ENCODE results near the gene HAVCR1.

Gene HAVCR1

DNA sequence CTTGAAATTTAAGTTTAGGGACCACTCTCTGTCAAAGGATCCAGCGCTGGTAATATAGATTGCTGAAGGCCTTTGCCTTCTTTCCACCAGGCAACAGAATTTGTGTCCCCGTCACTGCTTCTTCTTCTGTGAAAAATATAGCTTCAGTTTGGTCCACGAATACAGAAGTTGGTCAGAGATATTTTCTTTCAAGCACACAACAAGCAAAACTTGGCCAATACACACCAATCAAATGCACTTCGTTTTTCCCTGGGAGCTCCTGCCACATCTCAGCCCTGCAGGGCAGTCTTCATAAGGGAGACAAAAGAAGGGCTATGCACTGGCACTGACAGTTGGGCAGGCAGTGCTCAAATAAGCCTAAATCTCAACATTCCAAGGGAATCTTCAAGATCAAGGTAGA, 27.0 kb upstream of the HAVCR1 start:
- TF ChIP-seq, protein P1, sequence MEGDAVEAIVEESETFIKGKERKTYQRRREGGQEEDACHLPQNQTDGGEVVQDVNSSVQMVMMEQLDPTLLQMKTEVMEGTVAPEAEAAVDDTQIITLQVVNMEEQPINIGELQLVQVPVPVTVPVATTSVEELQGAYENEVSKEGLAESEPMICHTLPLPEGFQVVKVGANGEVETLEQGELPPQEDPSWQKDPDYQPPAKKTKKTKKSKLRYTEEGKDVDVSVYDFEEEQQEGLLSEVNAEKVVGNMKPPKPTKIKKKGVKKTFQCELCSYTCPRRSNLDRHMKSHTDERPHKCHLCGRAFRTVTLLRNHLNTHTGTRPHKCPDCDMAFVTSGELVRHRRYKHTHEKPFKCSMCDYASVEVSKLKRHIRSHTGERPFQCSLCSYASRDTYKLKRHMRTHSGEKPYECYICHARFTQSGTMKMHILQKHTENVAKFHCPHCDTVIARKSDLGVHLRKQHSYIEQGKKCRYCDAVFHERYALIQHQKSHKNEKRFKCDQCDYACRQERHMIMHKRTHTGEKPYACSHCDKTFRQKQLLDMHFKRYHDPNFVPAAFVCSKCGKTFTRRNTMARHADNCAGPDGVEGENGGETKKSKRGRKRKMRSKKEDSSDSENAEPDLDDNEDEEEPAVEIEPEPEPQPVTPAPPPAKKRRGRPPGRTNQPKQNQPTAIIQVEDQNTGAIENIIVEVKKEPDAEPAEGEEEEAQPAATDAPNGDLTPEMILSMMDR (conservative IDR thresholded peaks at IDR 0.05; ENCODE audit: low read depth): no peak
- no peak for DNase-seq (ENCODE audit: low spot score)
- ChIA-PET CTCF (interaction anchor here (0.6 kb wide), 1 partner anchor 43 kb away, joined by 3 read pairs; no protein-coding TSS in a partner anchor), POLR2A (ENCODE audit: low non-redundant PET) (no interaction called here)
- no peak overlapping the region for H3K27ac ChIP-seq

DNA sequence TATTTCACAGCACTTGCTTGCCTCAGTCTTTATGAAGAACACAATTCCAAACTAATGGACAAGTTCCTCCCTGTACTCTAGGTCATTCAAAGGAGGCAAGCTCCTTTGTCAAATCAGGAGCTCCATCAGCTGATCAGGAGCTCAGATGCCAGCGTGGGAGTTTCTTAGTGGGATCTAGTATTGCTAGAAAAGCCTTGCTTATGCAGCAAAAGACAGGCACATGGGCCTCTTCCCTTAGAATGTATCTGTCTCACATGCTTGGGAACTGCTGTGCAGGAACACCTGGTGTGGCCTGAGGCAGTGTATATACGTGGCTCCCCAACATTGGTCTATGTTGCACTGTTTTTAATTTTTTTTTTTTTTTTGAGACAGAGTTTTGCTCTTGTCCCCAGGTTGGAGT, 21.4 kb upstream of the HAVCR1 start:
- TF ChIP-seq, protein P1 (conservative IDR thresholded peaks at IDR 0.05; ENCODE audit: low read depth): no peak
- DNase-seq (ENCODE audit: low spot score): no peak
- POLR2A ChIA-PET (ENCODE audit: low non-redundant PET): no interaction called here
- CTCF ChIA-PET: no interaction called here
- no peak overlapping the region for H3K27ac ChIP-seq

DNA sequence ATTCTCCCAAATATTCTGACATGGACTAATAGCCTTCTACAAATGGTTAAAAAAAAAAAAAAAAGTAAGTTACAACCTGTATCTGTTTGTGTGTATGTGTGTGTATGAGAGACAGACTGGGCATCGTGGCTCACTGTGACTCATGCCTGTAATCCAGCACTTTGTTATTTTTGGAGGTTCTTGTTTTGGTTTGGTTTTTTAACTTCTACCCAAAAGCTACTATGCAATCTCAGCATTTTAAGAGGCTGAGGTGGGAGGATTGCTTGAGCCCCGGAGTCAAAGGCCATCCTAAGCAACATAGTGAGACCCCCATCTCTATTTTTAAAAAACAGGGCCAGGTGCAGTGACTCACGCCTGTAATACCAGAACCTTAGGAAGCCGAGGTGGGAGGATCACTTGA, 17.6 kb upstream of the HAVCR1 start:
- peak; percentile 14 for DNase-seq (ENCODE audit: low spot score)
- H3K27ac ChIP-seq: no peak overlapping the region
- TF ChIP-seq, protein P1 (conservative IDR thresholded peaks at IDR 0.05; ENCODE audit: low read depth): no peak
- ChIA-PET POLR2A (ENCODE audit: low non-redundant PET) (no interaction called here), CTCF (no interaction called here)

DNA sequence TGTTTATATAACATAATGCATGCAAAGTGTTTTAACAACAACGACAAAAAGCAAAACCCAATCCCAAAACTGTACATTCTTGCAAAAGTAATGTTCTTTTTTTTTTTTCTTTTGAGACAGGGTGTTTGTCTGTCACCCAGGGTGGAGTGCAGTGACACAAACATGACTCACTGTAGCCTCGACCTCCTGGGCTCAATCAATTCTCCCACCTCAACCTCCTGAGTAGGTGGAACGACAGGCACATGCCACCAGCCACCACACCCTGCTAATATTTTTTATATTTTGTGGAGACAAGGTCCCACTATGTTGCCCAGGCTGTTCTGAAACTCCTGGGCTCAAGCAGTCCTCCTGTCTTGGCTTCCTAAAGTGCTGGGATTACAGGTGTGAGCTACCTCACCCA, 13.6 kb upstream of the HAVCR1 start:
- CTCF ChIA-PET: interaction anchor here (0.7 kb wide), 1 partner anchor 1347 kb away, joined by 4 read pairs; no protein-coding TSS in a partner anchor
- TF ChIP-seq, protein P1 (conservative IDR thresholded peaks at IDR 0.05; ENCODE audit: low read depth): no peak
- no peak overlapping the region for H3K27ac ChIP-seq
- POLR2A ChIA-PET (ENCODE audit: low non-redundant PET): no interaction called here
- DNase-seq (ENCODE audit: low spot score): no peak

DNA sequence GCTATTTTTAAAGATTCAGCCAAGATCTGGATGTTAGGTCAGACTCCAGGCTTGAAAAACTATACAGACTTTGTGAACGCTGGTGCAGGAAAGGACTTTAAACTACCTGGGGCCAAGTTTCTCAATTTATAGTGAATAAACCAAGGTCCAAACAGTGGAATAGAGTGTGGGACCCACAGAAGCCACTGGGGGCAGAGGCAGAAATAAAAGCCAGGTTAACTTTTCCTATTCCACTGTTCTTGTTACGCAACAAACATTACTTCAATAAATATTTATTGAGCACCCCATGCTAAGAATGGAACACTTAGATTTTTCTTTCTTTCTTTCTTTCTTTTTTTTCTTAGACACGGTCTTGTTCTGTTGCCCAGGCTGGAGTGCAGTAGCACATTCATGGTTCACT, 11.0 kb upstream of the HAVCR1 start:
- ChIA-PET POLR2A (ENCODE audit: low non-redundant PET) (no interaction called here), CTCF (interaction anchor here (0.6 kb wide), 1 partner anchor 29 kb away, joined by 6 read pairs; no protein-coding TSS in a partner anchor)
- DNase-seq (ENCODE audit: low spot score): no peak
- no peak overlapping the region for H3K27ac ChIP-seq
- TF ChIP-seq, protein P1 (conservative IDR thresholded peaks at IDR 0.05; ENCODE audit: low read depth): no peak

DNA sequence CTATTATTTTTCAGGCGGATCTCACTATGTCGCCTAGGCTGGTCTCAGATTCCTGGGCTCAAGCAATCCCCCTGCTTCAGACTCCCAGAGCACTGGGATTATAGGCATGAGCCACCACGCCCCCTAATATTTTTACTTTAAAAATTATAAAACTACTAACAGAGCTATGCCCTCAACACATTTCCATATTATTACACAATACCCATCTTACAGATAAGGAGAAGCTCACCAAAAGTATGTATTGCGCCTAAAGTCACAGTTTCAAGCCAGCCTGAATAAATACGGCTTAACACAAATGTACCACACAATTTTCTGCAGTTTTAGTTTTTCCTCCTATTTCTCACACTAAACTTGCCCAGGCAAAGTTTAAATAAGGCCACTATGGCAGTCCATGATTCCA, 9.9 kb upstream of the HAVCR1 start:
- ChIA-PET CTCF (interaction anchor here (0.7 kb wide), 1 partner anchor 174 kb away, joined by 3 read pairs; no protein-coding TSS in a partner anchor), POLR2A (ENCODE audit: low non-redundant PET) (no interaction called here)
- H3K27ac ChIP-seq: no peak overlapping the region
- TF ChIP-seq, protein P1 (conservative IDR thresholded peaks at IDR 0.05; ENCODE audit: low read depth): no peak
- DNase-seq (ENCODE audit: low spot score): no peak

DNA sequence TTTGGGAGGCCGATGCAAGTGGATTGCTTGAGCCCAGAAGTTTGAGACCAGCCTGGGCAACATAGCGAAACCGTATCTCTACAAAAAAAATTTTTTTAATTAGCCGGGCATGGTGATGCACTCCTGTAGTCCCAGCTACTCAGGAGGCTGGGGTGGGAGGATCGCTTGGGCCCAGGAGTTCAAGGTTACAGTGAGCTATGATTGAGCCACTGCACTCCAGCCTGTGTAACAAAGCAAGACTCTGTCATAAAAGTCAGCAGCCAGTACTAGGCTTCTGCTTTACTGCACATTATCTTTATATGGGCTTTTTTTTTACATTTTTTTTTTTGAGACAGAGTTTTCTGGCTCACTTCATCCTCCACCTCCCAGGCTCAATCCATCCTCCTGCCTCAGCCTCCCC, 9.4 kb upstream of the HAVCR1 start:
- ChIA-PET CTCF (no interaction called here), POLR2A (ENCODE audit: low non-redundant PET) (no interaction called here)
- no peak overlapping the region for H3K27ac ChIP-seq
- TF ChIP-seq, protein P1 (conservative IDR thresholded peaks at IDR 0.05; ENCODE audit: low read depth): no peak
- DNase-seq (ENCODE audit: low spot score): no peak

All from RWPE1 (cell line).